Sigmoid colon (tissue), 7 donors: Measurements from ENCODE around the gene CNPY3. TPM values are rescaled to one million over a fixed set of nuclear protein-coding genes. Genes with fewer than 3 reads are reported as not detected.
"Not testable (repeated sequence)": the region's sequence is repeated elsewhere in the genome, so short reads cannot be mapped to it uniquely, and the experiment has no call there.

ENCODE experiments used
- DNase-seq: peaks from one replicate; pipeline ENCODE4 v3.0.0-alpha.2; 2019
- H3K27ac ChIP-seq, 4 donors: fragments of 200-600 bp; sonication (generic); one replicate each; pipeline ENCODE4 v1.5.1; 2016 to 2019; ENCODE audit warnings: mild to moderate bottlenecking in 1 of 4
- H3K27me3 ChIP-seq, 3 donors: fragments of 200-600 bp; sonication (generic); one replicate each; pipeline ENCODE4 v1.5.1; 2019; ENCODE audit warnings: mild to moderate bottlenecking in 1 of 3
- H3K36me3 ChIP-seq, 4 donors: fragments of 200-600 bp; sonication (generic); one replicate each; pipeline ENCODE4 v1.5.1; 2016 to 2019
- H3K4me1 ChIP-seq, 4 donors: fragments of 200-600 bp; sonication (generic); one replicate each; pipeline ENCODE4 v1.5.1; 2017 to 2019
- H3K4me3 ChIP-seq, 4 donors: fragments of 200-600 bp; sonication (generic); one replicate each; pipeline ENCODE4 v1.5.1; 2017 to 2019; ENCODE audit warnings: mild to moderate bottlenecking in 2 of 4, moderate library complexity in 1 of 4
- H3K9me3 ChIP-seq, 4 donors: fragments of 200-600 bp in 3 of 4; sonication (generic) in 3 of 4; one replicate each; pipeline versions ENCODE4 v1.5.1 to v1.6.1; 2013 to 2019
- EP300 ChIP-seq, 4 donors: sonication (generic); formaldehyde crosslinking; IDR thresholded peaks; one replicate each; pipeline ENCODE4 v1.6.1; 2017; ENCODE audit warnings: antibody characterized with exemption in 4 of 4
- POLR2A ChIP-seq, 2 donors: fragments of 450-650 bp; IDR thresholded peaks; one replicate each; pipeline ENCODE4 v1.6.1; 2016; ENCODE audit warnings: antibody characterized with exemption in 2 of 2, mild to moderate bottlenecking in 2 of 2, moderate library complexity in 2 of 2
- POLR2AphosphoS5 ChIP-seq, 4 donors: sonication (generic); formaldehyde crosslinking; IDR thresholded peaks; one replicate each; pipeline ENCODE4 v1.6.1; 2017; ENCODE audit warnings: antibody characterized with exemption in 4 of 4
- WGBS, 2 donors: extraction: QIAGEN DNeasy Blood & Tissue Kit; methylation state at CpG; one replicate each; pipeline ENCODE4 v1.1.7; 2013; 5-methylcytosine and 5-hydroxymethylcytosine counted together
- intact Hi-C: fragments of 100-400 bp; cut with DNase I; formaldehyde crosslinking; loops from one replicate; pipeline ENCODE4 v1.15.1; 2023
- polyA plus RNA-seq, 3 donors: library from polyadenylated mRNA; stranded (reverse); fragments of 200-250 nt; gene quantifications; one replicate each; pipeline ENCODE4 v1.2.3, GENCODE V29; 2013
- total RNA-seq, 4 donors: library from RNA; depleted of rRNA; stranded (reverse); fragments of >200 nt; gene quantifications; one replicate each; pipeline ENCODE4 v1.1.0, GENCODE V29; 2016
- TF ChIP-seq, protein P1 (sequence below), 4 experiments: fragments of 450-650 bp in 3 of 4; fragments of 200-600 bp in 1 of 4; IDR thresholded peaks; one replicate each; pipeline ENCODE4 v1.5.1; 2016 to 2019; ENCODE audit warnings: antibody characterized with exemption in 4 of 4, mild to moderate bottlenecking in 3 of 4, moderate library complexity in 2 of 4
- donor health status: healthy with polysubstance abuse.
- donor health status: Bipolar disorder and iron deficiency.
- donor health status: healthy.

CNPY3 gene
- total and polyA plus RNA-seq, 7 donors = 11.8 to 37.5 (median 23.4) TPM

DNA sequence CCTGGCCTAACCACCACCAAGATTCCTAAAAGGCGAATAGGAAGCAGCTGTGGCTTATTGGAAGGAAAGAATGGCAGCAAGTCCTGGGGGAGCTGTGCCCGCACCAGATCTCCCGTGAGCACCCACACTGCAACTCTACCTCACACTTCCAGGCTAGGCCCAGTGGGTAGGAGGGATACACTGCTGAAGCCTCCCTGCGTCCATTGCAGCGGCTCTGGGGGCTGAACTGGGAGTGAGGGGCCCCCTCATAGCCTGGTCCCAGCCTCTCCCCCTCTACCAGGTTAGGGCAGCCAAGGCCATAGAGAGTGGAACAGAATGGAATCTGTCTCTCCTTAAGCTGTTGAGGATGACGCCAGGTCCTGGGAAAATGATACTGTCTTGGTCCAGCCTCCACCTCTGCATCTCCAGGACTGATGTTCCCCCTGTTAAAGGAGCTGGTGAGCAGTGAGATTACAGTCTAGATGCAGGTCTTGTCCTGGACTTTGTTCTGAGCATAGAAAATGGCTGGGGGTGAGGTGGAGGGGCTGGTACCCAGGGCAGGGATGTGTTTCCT lies 11.3 kb downstream of the CNPY3 start:
- no peak for DNase-seq
- TF ChIP-seq EP300 (IDR thresholded peaks at IDR 0.05) = no peak
- TF ChIP-seq POLR2A (IDR thresholded peaks at IDR 0.05) = no peak
- TF ChIP-seq POLR2AphosphoS5 (IDR thresholded peaks at IDR 0.05) = no peak
- TF ChIP-seq, protein P1, sequence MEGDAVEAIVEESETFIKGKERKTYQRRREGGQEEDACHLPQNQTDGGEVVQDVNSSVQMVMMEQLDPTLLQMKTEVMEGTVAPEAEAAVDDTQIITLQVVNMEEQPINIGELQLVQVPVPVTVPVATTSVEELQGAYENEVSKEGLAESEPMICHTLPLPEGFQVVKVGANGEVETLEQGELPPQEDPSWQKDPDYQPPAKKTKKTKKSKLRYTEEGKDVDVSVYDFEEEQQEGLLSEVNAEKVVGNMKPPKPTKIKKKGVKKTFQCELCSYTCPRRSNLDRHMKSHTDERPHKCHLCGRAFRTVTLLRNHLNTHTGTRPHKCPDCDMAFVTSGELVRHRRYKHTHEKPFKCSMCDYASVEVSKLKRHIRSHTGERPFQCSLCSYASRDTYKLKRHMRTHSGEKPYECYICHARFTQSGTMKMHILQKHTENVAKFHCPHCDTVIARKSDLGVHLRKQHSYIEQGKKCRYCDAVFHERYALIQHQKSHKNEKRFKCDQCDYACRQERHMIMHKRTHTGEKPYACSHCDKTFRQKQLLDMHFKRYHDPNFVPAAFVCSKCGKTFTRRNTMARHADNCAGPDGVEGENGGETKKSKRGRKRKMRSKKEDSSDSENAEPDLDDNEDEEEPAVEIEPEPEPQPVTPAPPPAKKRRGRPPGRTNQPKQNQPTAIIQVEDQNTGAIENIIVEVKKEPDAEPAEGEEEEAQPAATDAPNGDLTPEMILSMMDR (IDR thresholded peaks at IDR 0.05) = no peak
- Histone ChIP-seq H3K9me3 (no peaks in the 10 kb centered on the region), H3K4me3 (no peak overlapping the region), H3K27ac (no peak overlapping the region), H3K27me3 (no peaks in the 10 kb centered on the region), H3K36me3 (peaks cover 10 to 51% (median 44%) of the 10 kb centered on the region in 4 donors), H3K4me1 (no peaks in the 10 kb centered on the region)
- intact Hi-C loops = no loop called here
- WGBS, 2 donors = 96% methylated on average over 6 of the region's 6 CpGs

GRCh38 chr6:42941356-42941755 lies 12.1 kb downstream of the CNPY3 start:
- H3K9me3 ChIP-seq, H3K4me3 ChIP-seq, DNase-seq, intact Hi-C loops, H3K4me1 ChIP-seq, H3K27ac ChIP-seq, H3K27me3 ChIP-seq: not testable (repeated sequence)
- WGBS, 2 donors = 95 to 96% methylated on average over 5 of the region's 5 CpGs
- H3K36me3 ChIP-seq = peaks cover 8 to 43% (median 36%) of the 10 kb centered on the region in 4 donors

DNA sequence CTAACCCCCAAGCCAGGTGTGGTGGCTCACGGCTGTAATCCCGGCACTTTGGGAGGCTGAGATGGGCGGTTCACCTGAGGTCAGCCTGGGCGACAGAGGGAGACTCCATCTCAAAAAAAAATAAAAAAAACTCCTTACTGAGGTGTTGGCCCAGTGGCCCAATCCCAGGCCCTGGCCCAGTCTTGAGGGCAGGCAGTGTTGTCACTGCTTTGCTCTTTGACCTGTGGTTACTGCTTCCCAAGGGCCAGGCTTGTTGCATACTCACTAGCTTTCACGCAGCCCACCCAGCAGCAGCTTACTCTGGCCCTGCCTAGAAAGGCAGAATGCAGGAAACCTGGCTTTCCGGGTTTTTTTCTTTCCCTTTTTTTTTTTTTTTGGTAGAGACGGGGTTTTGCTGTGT lies 13.2 kb downstream of the CNPY3 start:
- peaks cover 8 to 35% (median 26%) of the 10 kb centered on the region in 4 donors for H3K36me3 ChIP-seq
- intact Hi-C loops = no loop called here
- 84 to 86% methylated on average over 7 of the region's 7 CpGs for WGBS, 2 donors

DNA sequence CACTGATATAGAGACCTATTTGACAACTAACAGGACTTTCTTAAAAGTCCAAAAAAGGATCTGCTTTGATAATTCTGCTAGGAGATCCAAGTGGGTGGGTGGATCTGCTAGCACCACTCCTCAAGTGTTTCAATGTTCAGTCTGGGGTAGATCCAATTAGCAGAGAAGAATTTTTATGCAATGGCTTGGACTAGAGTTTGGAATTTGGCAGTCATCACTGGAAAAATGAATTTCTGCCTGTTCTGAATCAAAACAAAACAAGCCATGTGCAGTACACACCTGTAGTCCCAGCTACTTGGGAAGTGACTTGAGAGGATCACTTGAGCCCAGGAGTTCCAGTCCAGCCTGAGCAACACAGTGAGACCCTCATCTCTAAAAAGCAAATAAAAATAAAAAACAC lies 18.7 kb downstream of the CNPY3 start:
- H3K4me1 ChIP-seq = peaks cover 0 to 10% (median 7%) of the 10 kb centered on the region in 4 donors
- peak overlapping the region in 1 of 4 donors; percentile 0 for H3K27ac ChIP-seq
- H3K36me3 ChIP-seq = peaks cover 0 to 13% (median 6%) of the 10 kb centered on the region in 4 donors
- DNase-seq = no peak
- H3K9me3 ChIP-seq = no peaks in the 10 kb centered on the region
- TF ChIP-seq EP300 (IDR thresholded peaks at IDR 0.05) = no peak
- TF ChIP-seq POLR2AphosphoS5 (IDR thresholded peaks at IDR 0.05) = peak in 1 of 4 donors; percentile 20
- intact Hi-C loops = no loop called here
- no peak overlapping the region for H3K4me3 ChIP-seq
- no peaks in the 10 kb centered on the region for H3K27me3 ChIP-seq

More for the DNA sequence above, 13.2 kb downstream of the CNPY3 start:
- H3K9me3 ChIP-seq = no peaks in the 10 kb centered on the region
- no peak overlapping the region for H3K4me3 ChIP-seq
- DNase-seq = no peak
- H3K27me3 ChIP-seq = no peaks in the 10 kb centered on the region
- TF ChIP-seq, protein P1 (IDR thresholded peaks at IDR 0.05) = no peak
- TF ChIP-seq POLR2A (IDR thresholded peaks at IDR 0.05) (no peak), POLR2AphosphoS5 (IDR thresholded peaks at IDR 0.05) (no peak), EP300 (IDR thresholded peaks at IDR 0.05) (no peak)
- no peaks in the 10 kb centered on the region for H3K4me1 ChIP-seq
- no peak overlapping the region for H3K27ac ChIP-seq

DNA sequence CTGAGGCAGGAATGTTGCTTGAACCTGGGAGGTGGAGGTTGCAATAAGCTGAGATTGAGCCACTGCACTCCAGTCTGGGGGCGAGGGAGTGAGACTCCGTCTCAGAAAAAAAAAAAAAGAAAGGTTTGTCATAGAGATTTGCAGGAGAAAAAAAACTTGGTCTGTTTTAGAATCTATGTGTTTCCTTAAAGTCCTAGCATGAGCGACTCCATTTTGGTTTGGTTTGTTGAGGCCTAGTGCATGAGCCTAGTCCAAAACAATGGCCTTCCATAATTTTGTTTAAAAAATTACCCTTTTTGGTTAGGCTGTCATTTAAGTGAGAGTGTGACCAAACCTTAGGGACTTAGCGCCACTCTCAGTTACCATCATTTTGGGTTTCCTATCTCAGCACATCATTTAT lies 23.1 kb downstream of the CNPY3 start:
- no peaks in the 10 kb centered on the region for H3K27me3 ChIP-seq
- H3K27ac ChIP-seq = no peak overlapping the region
- H3K4me3 ChIP-seq = no peak overlapping the region
- no peaks in the 10 kb centered on the region for H3K36me3 ChIP-seq
- no peak for TF ChIP-seq POLR2AphosphoS5 (IDR thresholded peaks at IDR 0.05)
- no peak for TF ChIP-seq EP300 (IDR thresholded peaks at IDR 0.05)
- TF ChIP-seq, protein P1 (IDR thresholded peaks at IDR 0.05) = no peak
- no peak for TF ChIP-seq POLR2A (IDR thresholded peaks at IDR 0.05)
- 93 to 94% methylated on average over 4 of the region's 4 CpGs for WGBS, 2 donors
- H3K9me3 ChIP-seq = no peaks in the 10 kb centered on the region
- peaks cover 0 to 10% (median 7%) of the 10 kb centered on the region in 4 donors for H3K4me1 ChIP-seq
- intact Hi-C loops = no loop called here
- DNase-seq = no peak

DNA sequence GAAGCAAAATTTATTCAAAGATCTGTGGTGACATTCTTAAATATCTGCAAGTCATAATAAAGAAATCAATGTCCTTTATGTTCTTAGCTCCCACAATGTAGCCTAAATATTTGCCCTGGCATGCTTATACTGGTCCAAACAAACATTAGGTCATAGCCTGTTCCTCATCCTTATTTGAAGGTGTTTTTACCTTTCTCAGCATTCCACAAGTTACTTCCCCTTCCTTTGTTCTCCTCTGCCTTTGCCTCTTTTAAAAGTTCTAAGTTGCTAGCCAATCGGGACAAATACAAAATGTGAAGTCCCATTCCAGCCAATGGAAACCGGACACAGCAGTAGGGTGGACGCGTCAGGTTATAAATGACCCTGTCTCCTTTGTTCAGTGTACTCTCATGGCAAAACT lies 25.1 kb downstream of the CNPY3 start:
- H3K36me3 ChIP-seq, H3K27ac ChIP-seq, H3K27me3 ChIP-seq, H3K9me3 ChIP-seq, H3K4me1 ChIP-seq, H3K4me3 ChIP-seq, DNase-seq, intact Hi-C loops: not testable (repeated sequence)
- 80 to 92% methylated on average over 4 of the region's 4 CpGs for WGBS, 2 donors
